ENCODE data around the gene RAD51. TPM values are rescaled to one million over a fixed set of nuclear protein-coding genes. Genes with fewer than 3 reads are reported as not detected.

The RAD51 gene
- total RNA-seq, 2 experiments from 2014 or later: 50.9 to 60.4 TPM

DNA sequence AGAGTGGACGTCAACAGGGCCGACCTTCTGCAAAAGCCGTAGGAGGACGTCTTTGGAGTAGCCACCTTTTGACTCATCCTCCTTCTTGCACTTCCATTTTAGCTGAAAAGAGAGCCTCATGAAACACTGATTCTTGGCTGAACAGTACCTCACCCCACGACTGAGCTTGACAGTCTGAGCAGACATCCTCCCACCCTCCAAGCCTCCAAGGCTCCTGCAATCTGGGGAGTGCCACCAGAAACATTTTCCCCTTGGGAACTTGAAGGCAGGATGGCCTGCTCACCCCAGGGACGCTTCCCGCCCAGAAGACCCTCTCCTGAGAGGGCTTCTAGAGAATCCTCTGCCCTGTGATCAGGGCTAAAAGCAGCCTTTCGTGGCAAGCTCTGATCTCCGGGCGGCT, 80.0 kb downstream of the RAD51 start:
- ChIA-PET POLR2A (interaction anchor here (0.7 to 5.6 kb wide), 4 partner anchors 10 to 81 kb away, joined by 3 to 34 read pairs (median 4); partner anchors contain the start of gene GCHFR), CTCF (no interaction called here)
- Mint-ChIP-seq H3K4me3 (no peak overlapping the region), H3K27me3 (no peaks in the 10 kb centered on the region), H3K9me3 (no peaks in the 10 kb centered on the region), H3K36me3 (ENCODE audit: low read depth) (peaks cover 35% of the 10 kb centered on the region), H3K27ac (no peak overlapping the region), H3K4me1 (peaks cover 13% of the 10 kb centered on the region)
- no peak for DNase-seq

DNA sequence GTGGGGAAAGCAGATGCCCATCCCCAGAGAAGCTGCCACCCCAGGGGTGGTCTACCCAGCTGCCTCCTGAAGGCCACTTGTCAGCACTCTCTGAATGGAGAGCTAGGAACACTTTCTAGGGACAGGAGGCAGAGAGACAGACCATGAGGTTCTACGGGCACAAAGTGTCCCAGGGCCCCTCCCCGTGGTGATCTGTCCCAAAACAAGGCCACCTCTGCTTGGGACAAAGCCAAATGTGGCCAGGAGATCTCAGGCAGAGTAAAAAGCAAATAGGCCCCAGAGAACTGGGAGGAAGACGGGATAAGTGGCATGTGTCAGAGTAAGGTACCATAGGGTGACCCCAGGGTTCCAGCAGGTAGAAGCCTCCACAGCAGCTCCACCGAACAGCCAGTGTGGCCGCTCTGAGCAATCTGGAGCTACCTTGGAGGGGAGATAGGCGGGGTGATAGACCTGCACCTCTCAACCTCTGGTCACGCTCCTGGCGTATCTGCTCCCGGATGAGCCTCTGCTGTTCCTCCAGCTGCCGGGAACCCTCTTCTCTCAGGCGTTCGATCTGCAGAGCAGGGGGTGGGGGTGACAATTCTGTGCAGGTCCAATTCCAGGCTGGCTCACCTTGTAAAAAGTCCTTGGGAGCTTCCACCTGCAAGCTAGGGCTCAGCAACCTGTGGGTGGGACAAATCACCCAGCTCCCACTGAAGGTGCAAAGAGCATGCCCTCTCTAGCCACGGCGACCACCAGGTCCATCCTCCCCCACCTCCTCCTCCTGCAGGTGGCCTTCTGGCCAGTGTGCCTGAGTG, 81.0 kb downstream of the RAD51 start:
- ChIA-PET CTCF (interaction anchor here (0.8 to 3.6 kb wide), 6 partner anchors 10 to 118 kb away, joined by 3 to 15 read pairs (median 7); partner anchors contain the start of gene VPS18), POLR2A (interaction anchor here (0.7 to 5.6 kb wide), 8 partner anchors 11 to 207 kb away, joined by 3 to 34 read pairs (median 3); partner anchors contain the start of genes GCHFR, RAD51, RPUSD2 and VPS18)
- no peak overlapping the region for H3K4me3 Mint-ChIP-seq

DNA sequence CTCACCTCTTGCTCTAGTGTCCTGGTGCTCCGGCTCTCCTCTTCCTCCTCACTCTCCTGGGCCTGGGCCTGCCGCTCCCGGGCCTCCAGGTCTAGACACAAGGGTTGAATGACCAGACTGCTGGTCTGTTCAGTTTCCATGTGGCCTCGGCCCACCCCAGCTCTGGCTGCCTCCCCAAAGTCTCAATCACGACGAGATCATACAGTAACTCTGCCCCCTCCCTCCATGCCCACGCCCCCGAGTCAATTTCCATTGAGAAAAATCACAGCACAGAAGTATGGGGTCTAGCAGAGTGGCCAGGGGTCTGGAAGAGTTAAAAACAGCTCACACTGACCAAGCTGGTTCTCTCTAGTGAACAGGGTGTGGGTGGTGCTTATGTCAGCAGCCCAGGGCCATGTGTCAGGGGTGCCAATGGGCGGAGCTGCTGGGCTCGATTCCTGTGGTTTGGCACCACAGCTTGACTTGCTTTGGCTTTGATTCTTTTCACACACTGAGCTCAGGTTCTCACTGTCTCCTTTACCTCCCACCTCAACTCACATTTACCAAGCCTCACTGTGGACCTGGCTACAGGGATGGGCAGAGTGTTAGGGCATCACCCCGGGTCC, 81.7 kb downstream of the RAD51 start:
- POLR2A ChIA-PET: interaction anchor here (0.7 to 5.6 kb wide), 6 partner anchors 12 to 208 kb away, joined by 3 to 34 read pairs (median 3); partner anchors contain the start of genes GCHFR, RAD51, RPUSD2 and VPS18
- H3K27ac Mint-ChIP-seq: peak overlapping the region; percentile 83
- peak; percentile 69 for DNase-seq
- CTCF ChIA-PET: interaction anchor here (0.5 to 3.6 kb wide), 8 partner anchors 9 to 184 kb away, joined by 3 to 15 read pairs (median 6); partner anchors contain the start of gene VPS18
- H3K27me3 Mint-ChIP-seq: no peaks in the 10 kb centered on the region
- H3K4me3 Mint-ChIP-seq: no peak overlapping the region
- peaks cover 32% of the 10 kb centered on the region for H3K36me3 Mint-ChIP-seq (ENCODE audit: low read depth)
- H3K9me3 Mint-ChIP-seq: no peaks in the 10 kb centered on the region
- H3K4me1 Mint-ChIP-seq: peaks cover 10% of the 10 kb centered on the region

More for the DNA sequence above, 81.0 kb downstream of the RAD51 start:
- DNase-seq: no peak
- Mint-ChIP-seq H3K4me1 (peaks cover 10% of the 10 kb centered on the region), H3K27ac (no peak overlapping the region), H3K36me3 (ENCODE audit: low read depth) (peaks cover 32% of the 10 kb centered on the region), H3K27me3 (no peaks in the 10 kb centered on the region), H3K9me3 (no peaks in the 10 kb centered on the region)

Other genes with a start within 250 kb of the RAD51 start
- gene CHST14, start 224.2 kb upstream of the RAD51 start, total RNA-seq: 10 to 100 TPM; 13.9 to 15.9 TPM
- 10 to 100 TPM; 33.2 to 33.7 TPM for gene CCDC32, start 130.1 kb upstream of the RAD51 start, total RNA-seq
- 10 to 100 TPM; 11.1 to 11.9 TPM for gene RPUSD2, start 125.9 kb upstream of the RAD51 start, total RNA-seq
- 10 to 100 TPM; 54.2 to 54.7 TPM for gene KNL1, start 100.9 kb upstream of the RAD51 start, total RNA-seq
- 10 to 100 TPM; 28.4 to 30.5 TPM for gene RMDN3, start 60.1 kb downstream of the RAD51 start, total RNA-seq
- 10 to 100 TPM; 39.4 to 39.6 TPM for gene GCHFR, start 68.9 kb downstream of the RAD51 start, total RNA-seq
- gene C15orf62, start 74.8 kb downstream of the RAD51 start, total RNA-seq: 1 to 10 TPM; 1.1 to 1.2 TPM
- gene ZFYVE19, start 111.9 kb downstream of the RAD51 start, total RNA-seq: 10 to 100 TPM; 27.2 to 29.8 TPM
- gene DNAJC17, start 112.3 kb downstream of the RAD51 start, total RNA-seq: 10 to 100 TPM; 35.8 to 37.8 TPM
- gene PPP1R14D, start 133.5 kb downstream of the RAD51 start, total RNA-seq: not detected
- gene SPINT1, start 148.9 kb downstream of the RAD51 start, total RNA-seq: 1 to 10 TPM; 4.9 to 5.1 TPM
- not detected for gene RHOV, start 179.1 kb downstream of the RAD51 start, total RNA-seq
- gene VPS18, start 199.3 kb downstream of the RAD51 start, total RNA-seq: 10 to 100 TPM; 16.3 to 17.1 TPM
- gene DLL4, start 234.2 kb downstream of the RAD51 start, total RNA-seq: not detected